ENCODE results near the gene SOX18. TPM values are rescaled to one million over a fixed set of nuclear protein-coding genes. Genes with fewer than 3 reads are reported as not detected.

SOX18 gene
- total and polyA plus RNA-seq, 2 of the 13 experiments (the other 11 are each of a cell fraction or from before 2014, with no cell fraction given), result 1.6 to 1.9 TPM

- TF ChIP-seq ZBTB34 (CRISPR knock-in tag; IDR thresholded peaks at IDR 0.05) (peak; percentile 90; the same call in 1 of the 2 replicates), FOXO4 (CRISPR knock-in tag; conservative IDR thresholded peaks at IDR 0.05) (peak; percentile 94; the same call in 1 of the 2 replicates), SOX13 (IDR thresholded peaks at IDR 0.05) (0 out of 2 replicates have a peak, but pooled peaks have one; percentile 47), SOX13 (CRISPR knock-in tag; conservative IDR thresholded peaks at IDR 0.05 in 1 of 2, IDR thresholded peaks at IDR 0.05 in 1 of 2) (peak in 1 of 2 experiments; percentile 57; a peak in 1 of 4 replicates), HNF4A (CRISPR knock-in tag; IDR thresholded peaks at IDR 0.05) (no peak), ZNF746 (CRISPR knock-in tag; IDR thresholded peaks at IDR 0.05) (no peak), ETV6 (CRISPR knock-in tag; conservative IDR thresholded peaks at IDR 0.05) (no peak), MTF2 (CRISPR knock-in tag; IDR thresholded peaks at IDR 0.05; ENCODE audit: borderline replicate concordance) (0 out of 2 replicates have a peak, but pooled peaks have one; percentile 25), PRDM15 (CRISPR knock-in tag; IDR thresholded peaks at IDR 0.05) (0 out of 2 replicates have a peak, but pooled peaks have one; percentile 49), ZMYM3 (CRISPR knock-in tag; IDR thresholded peaks at IDR 0.05) (peak; percentile 48; the same call in 1 of the 2 replicates), THAP8 (CRISPR knock-in tag; IDR thresholded peaks at IDR 0.05; ENCODE audit: borderline replicate concordance) (peak; percentile 62; the same call in 1 of the 2 replicates), LCORL (IDR thresholded peaks at IDR 0.05) (no peak), LCORL (CRISPR knock-in tag; IDR thresholded peaks at IDR 0.05) (peak; percentile 44; the same call in 1 of the 2 replicates), AGO2 (optimal IDR thresholded peaks at IDR 0.05; ENCODE audit: low read depth, low read length) (peak; percentile 77), HNRNPK (IDR thresholded peaks at IDR 0.05; ENCODE audit: low read depth, low read length, poor library complexity, severe bottlenecking) (no peak), TRAFD1 (CRISPR knock-in tag; IDR thresholded peaks at IDR 0.05; ENCODE audit: borderline replicate concordance) (no peak), GTF3A (CRISPR knock-in tag; conservative IDR thresholded peaks at IDR 0.05) (peak; percentile 77), PTBP1 (IDR thresholded peaks at IDR 0.05; ENCODE audit: low read depth, low read length, poor library complexity, severe bottlenecking) (no peak), ZNF354B (CRISPR knock-in tag; IDR thresholded peaks at IDR 0.05) (peak; percentile 76; the same call in 1 of the 2 replicates), ZNF564 (CRISPR knock-in tag; IDR thresholded peaks at IDR 0.05) (peak; percentile 71; the same call in 1 of the 2 replicates)
Measured at GRCh38 chr20:64041040-64041780, 8.2 kb downstream of the SOX18 start (continued).

Data from HepG2 (cell line).